HG03103 (cell line): Measurements from ENCODE around the gene PUS1.

ENCODE experiments used
- ATAC-seq: cut with Tn5 transposase; IDR thresholded peaks from one replicate; pipeline ENCODE4 v1.9.1; 2021; ENCODE audit warnings: low read depth; ENCODE audit not compliant: unreplicated experiment

Gene PUS1

DNA sequence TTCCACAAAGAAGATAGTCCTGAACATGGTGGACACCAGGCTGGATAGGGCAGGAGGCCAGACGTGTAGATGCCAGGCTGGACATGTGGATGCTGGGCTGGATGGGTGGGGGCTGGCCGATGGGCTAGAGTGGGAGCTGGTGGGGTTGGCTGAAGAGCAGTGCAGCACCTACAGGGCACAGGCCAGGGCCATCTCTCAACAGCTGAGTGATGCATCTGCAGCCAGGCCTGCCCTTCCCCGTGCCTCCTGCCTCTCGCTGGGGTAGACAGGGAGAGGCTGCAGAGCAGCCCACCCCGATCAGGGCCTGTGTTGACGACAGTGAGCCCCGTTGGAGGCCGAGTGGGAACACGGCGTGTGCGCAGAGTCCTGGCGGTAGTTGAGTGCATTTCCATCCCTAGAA, 59.9 kb downstream of the PUS1 start:
- no peak for ATAC-seq

- no peak for ATAC-seq
Observed at GRCh38 chr12:131990066-131990979, 61.2 kb downstream of the PUS1 start.

- ATAC-seq: no peak
Observed at GRCh38 chr12:131990980-131991305, 61.9 kb downstream of the PUS1 start.

- no peak for ATAC-seq
Observed at GRCh38 chr12:131991816-131992430, 62.8 kb downstream of the PUS1 start.

- ATAC-seq: peak; percentile 68
Observed at GRCh38 chr12:131994589-131994988, 65.5 kb downstream of the PUS1 start.
